Endothelial cell of umbilical vein (primary cell): Measurements from ENCODE around the gene DGKI. TPM values are rescaled to one million over a fixed set of nuclear protein-coding genes. Genes with fewer than 3 reads are reported as not detected.

Experiments used
- BruUV-seq: library from RNA; stranded (reverse); fragments of 400-500 nt; replicated peaks from 2 replicates; lab custom pipeline; 2021; lab: Mats Ljungman, UMichigan
- CTCF ChIA-PET: fragments of 300-600, 350-600 bp; sonication (Branson Sonifier 250); formaldehyde crosslinking; loops from one replicate; lab custom pipeline; 2021; ENCODE audit warnings: antibody characterized with exemption, inconsistent platforms; lab: Charles Lee
- POLR2A ChIA-PET: fragments of 300-600, 350-600 bp; sonication (Branson Sonifier 250); formaldehyde crosslinking; loops from one replicate; lab custom pipeline; 2021; ENCODE audit warnings: antibody characterized with exemption, inconsistent platforms; lab: Charles Lee
- DNase-seq: peaks from one replicate; pipeline ENCODE4 v3.0.0-alpha.2; 2011; ENCODE audit warnings: low read depth, low spot score
- FAIRE-seq: peaks from 2 replicates; lab custom pipeline; 2011; peaks lifted over from hg19 to GRCh38; lab: Jason Lieb, UNC
- H2AFZ ChIP-seq: 2 replicates; pipeline ENCODE4 v1.6.0; 2012; ENCODE audit warnings: low read depth, low read length, control low read depth, inconsistent platforms
- H3K27ac ChIP-seq: 2 replicates; pipeline ENCODE4 v1.5.1; 2011; ENCODE audit warnings: low read depth, mild to moderate bottlenecking, control low read depth, low read length, moderate library complexity; ENCODE audit not compliant: insufficient read depth
- H3K27me3 ChIP-seq, 2 experiments: 2 replicates each; pipeline versions ENCODE4 v1.6.0 to v1.6.1; 2011; ENCODE audit warnings: low read length in 2 of 2, mixed read lengths in 1 of 2; ENCODE audit not compliant: control insufficient read depth in 2 of 2, insufficient read depth in 2 of 2
- H3K36me3 ChIP-seq, 2 experiments: 2 replicates in 1 of 2; 3 replicates in 1 of 2; pipeline ENCODE4 v1.5.1; 2011; ENCODE audit warnings: low read length in 2 of 2, mild to moderate bottlenecking in 1 of 2, moderate library complexity in 1 of 2; ENCODE audit not compliant: control insufficient read depth in 2 of 2, insufficient read depth in 2 of 2; ENCODE audit errors: extremely low read depth in 1 of 2
- H3K4me1 ChIP-seq: 3 replicates; pipeline ENCODE4 v1.5.1; 2011; ENCODE audit warnings: mild to moderate bottlenecking, low read length; ENCODE audit not compliant: control insufficient read depth, insufficient read depth; ENCODE audit errors: extremely low read depth
- H3K4me2 ChIP-seq: 2 replicates; pipeline ENCODE4 v1.6.1; 2011; ENCODE audit warnings: low read length, control low read depth, mixed read lengths; ENCODE audit not compliant: insufficient read depth
- H3K4me3 ChIP-seq, 3 experiments: fragments of 200-600 bp in 1 of 3; sonication (generic), shearing (Covaris generic) in 1 of 3; replicated peaks in 1 of 3; 2 replicates each; pipeline ENCODE4 v1.5.1; 2011 to 2016; ENCODE audit warnings: control low read depth in 3 of 3, low read length in 3 of 3, mild to moderate bottlenecking in 2 of 3, inconsistent platforms in 1 of 3, low read depth in 1 of 3, moderate library complexity in 1 of 3; ENCODE audit not compliant: insufficient read depth in 1 of 3
- H3K79me2 ChIP-seq: 2 replicates; pipeline ENCODE4 v1.6.0; 2012; ENCODE audit warnings: low read length, inconsistent platforms; ENCODE audit not compliant: control insufficient read depth, insufficient read depth
- H3K9ac ChIP-seq: replicated peaks from 2 replicates; pipeline ENCODE3; 2011; ENCODE audit warnings: low read length, control low read depth; ENCODE audit not compliant: insufficient read depth; ENCODE audit errors: extremely low read depth
- H3K9me1 ChIP-seq: replicated peaks from 3 replicates; pipeline ENCODE4 v1.6.0; 2011; ENCODE audit warnings: mild to moderate bottlenecking, low read length; ENCODE audit not compliant: control insufficient read depth, insufficient read depth; ENCODE audit errors: extremely low read depth
- H3K9me3 ChIP-seq: replicated peaks from 2 replicates; pipeline ENCODE4 v1.5.1; 2012; ENCODE audit warnings: low read length, inconsistent platforms; ENCODE audit not compliant: control insufficient read depth, insufficient read depth
- H4K20me1 ChIP-seq: replicated peaks from 2 replicates; pipeline ENCODE3; 2011; ENCODE audit warnings: mild to moderate bottlenecking, low read length; ENCODE audit not compliant: control insufficient read depth, insufficient read depth; ENCODE audit errors: extremely low read depth
- EZH2 ChIP-seq: IDR thresholded peaks from 2 replicates; pipeline ENCODE4 v1.6.1; 2012; ENCODE audit warnings: borderline replicate concordance, low read depth, mild to moderate bottlenecking, moderate library complexity, low read length, inconsistent platforms; ENCODE audit not compliant: severe bottlenecking
- FOS ChIP-seq: IDR thresholded peaks from 2 replicates; pipeline ENCODE4 v1.6.1; 2011; ENCODE audit warnings: mild to moderate bottlenecking, low read length, moderate library complexity, borderline replicate concordance; ENCODE audit not compliant: insufficient read depth
- GATA2 ChIP-seq: IDR thresholded peaks from 2 replicates; pipeline ENCODE4 v1.7.0; 2011; ENCODE audit warnings: low read depth, mild to moderate bottlenecking, moderate library complexity, mixed read lengths, low read length; ENCODE audit not compliant: insufficient read length, insufficient read depth
- JUN ChIP-seq: IDR thresholded peaks from 2 replicates; pipeline ENCODE4 v1.6.1; 2011; ENCODE audit warnings: borderline replicate concordance, low read depth; ENCODE audit not compliant: insufficient read length, insufficient read depth
- MYC ChIP-seq: IDR thresholded peaks from one replicate; pipeline ENCODE4 v1.6.1; 2011; ENCODE audit warnings: mild to moderate bottlenecking, low read depth, low read length
- POLR2A ChIP-seq: IDR thresholded peaks from 2 replicates; pipeline ENCODE4 v1.6.1; 2012; ENCODE audit warnings: low read depth, mild to moderate bottlenecking, control low read depth, low read length
- POLR2AphosphoS5 ChIP-seq: IDR thresholded peaks from 2 replicates; pipeline ENCODE4 v1.6.1; 2012; ENCODE audit warnings: low read depth, mild to moderate bottlenecking, control low read depth, low read length, moderate library complexity; ENCODE audit not compliant: insufficient read depth
- dilution Hi-C: fragments of 300-500 bp; cut with MboI; formaldehyde crosslinking; loops from one replicate; pipeline ENCODE4 v1.15.0; 2019; ENCODE audit warnings: low sequenced_read_pairs; ENCODE audit not compliant: extremely low pct_ligation_motif_present
- intact Hi-C: fragments of 100-400 bp; cut with micrococcal nuclease; formaldehyde crosslinking; loops from one replicate; pipeline ENCODE4 v1.10.0; 2022
- polyA plus RNA-seq, 4 experiments: library from polyadenylated mRNA; depleted of rRNA in 3 of 4; stranded (reverse) in 3 of 4; unstranded in 1 of 4; fragments of >200 nt; gene quantifications; 2 replicates each; pipeline versions ENCODE4 v1.2.1 to v1.2.3, GENCODE V29; 2011 to 2012; ENCODE audit warnings: missing spikeins in 1 of 4
- total RNA-seq: library from RNA; stranded (reverse); gene quantifications from 2 replicates; pipeline ENCODE4 v1.2.3, GENCODE V29; 2021
- TF ChIP-seq, protein P1 (sequence below), 2 donors: IDR thresholded peaks; 1 replicate in 1 of 2; 2 replicates in 1 of 2; pipeline ENCODE4 v1.5.1; 2011; ENCODE audit warnings: low read length in 2 of 2, mild to moderate bottlenecking in 2 of 2, moderate library complexity in 2 of 2, control low read depth in 1 of 2, inconsistent platforms in 1 of 2, low read depth in 1 of 2; ENCODE audit not compliant: insufficient read depth in 1 of 2; ENCODE audit errors: extremely low read depth in 1 of 2
- TF ChIP-seq, protein P2 (sequence below): IDR thresholded peaks from 2 replicates; pipeline ENCODE4 v1.6.1; 2011; ENCODE audit not compliant: insufficient read depth, insufficient read length

Gene DGKI
- total and polyA plus RNA-seq, 2 donors (not counting 3 experiments of a cell fraction or from before 2014, with no cell fraction given), result 0.11 to 0.51 TPM

DNA sequence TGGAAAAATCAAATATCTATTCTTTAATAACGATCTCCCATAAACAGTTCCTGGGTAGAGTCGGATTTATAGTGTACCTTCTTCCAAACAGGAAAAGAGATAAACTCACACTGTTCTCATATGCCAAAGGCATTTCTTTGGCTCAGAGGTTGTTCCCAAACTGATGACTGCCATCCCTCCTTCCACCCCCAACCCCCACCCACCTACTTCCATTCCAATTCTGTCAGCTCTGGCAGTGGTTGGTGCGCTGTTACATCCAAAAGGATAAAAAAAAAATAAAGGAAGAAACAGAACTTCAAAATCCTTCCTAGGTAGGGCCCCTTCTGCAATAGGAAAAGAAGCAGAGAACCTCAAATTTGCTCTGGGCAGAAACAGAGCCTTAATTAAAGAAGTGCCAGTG is 104.7 kb downstream of the DGKI start:
- H3K36me3 ChIP-seq, result no peaks in the 10 kb centered on the region
- ChIA-PET CTCF (interaction anchor here (0.7 kb wide), 1 partner anchor 9 kb away, joined by 3 read pairs; no protein-coding TSS in a partner anchor), POLR2A (no interaction called here)
- H3K9ac ChIP-seq, result no peak overlapping the region
- no peak overlapping the region for H3K4me3 ChIP-seq
- no peaks in the 10 kb centered on the region for H3K9me3 ChIP-seq
- DNase-seq, result no peak
- H3K27ac ChIP-seq, result no peak overlapping the region
- H3K9me1 ChIP-seq, result no peaks in the 10 kb centered on the region
- no peaks in the 10 kb centered on the region for H3K27me3 ChIP-seq
- H3K4me1 ChIP-seq, result no peaks in the 10 kb centered on the region
- dilution Hi-C loops (no loop called here), intact Hi-C loops (no loop called here)
- H4K20me1 ChIP-seq, result no peaks in the 10 kb centered on the region
- no peak overlapping the region for H2AFZ ChIP-seq
- BruUV-seq, result no TSS peak
- TF ChIP-seq FOS (no peak), JUN (no peak)
- FAIRE-seq, result no peak
- no peak overlapping the region for H3K4me2 ChIP-seq
- no peaks in the 10 kb centered on the region for H3K79me2 ChIP-seq

DNA sequence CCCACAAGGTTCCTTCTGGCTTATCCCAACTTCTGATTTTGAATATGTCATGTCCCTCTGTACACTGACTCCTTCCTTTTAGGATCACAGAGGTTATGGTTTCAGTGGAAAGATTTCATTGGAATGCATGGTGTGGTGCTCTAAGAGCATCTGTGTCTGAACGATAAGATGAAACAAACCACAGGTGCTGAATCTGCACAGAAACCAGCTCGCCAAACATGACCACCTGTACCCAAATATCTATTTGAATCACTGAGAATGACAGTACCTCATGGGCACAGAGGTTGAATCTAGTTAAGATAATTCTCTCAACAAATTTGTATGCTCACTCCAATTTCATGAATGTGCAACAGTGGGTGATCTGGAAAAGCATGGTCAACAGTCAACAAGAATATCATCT is 105.3 kb downstream of the DGKI start:
- Histone ChIP-seq H3K36me3 (no peaks in the 10 kb centered on the region), H3K27me3 (no peaks in the 10 kb centered on the region), H4K20me1 (no peaks in the 10 kb centered on the region), H3K4me3 (no peak overlapping the region), H2AFZ (no peak overlapping the region), H3K27ac (no peak overlapping the region), H3K4me1 (no peaks in the 10 kb centered on the region), H3K9ac (no peak overlapping the region), H3K79me2 (no peaks in the 10 kb centered on the region), H3K4me2 (no peak overlapping the region), H3K9me3 (no peaks in the 10 kb centered on the region), H3K9me1 (no peaks in the 10 kb centered on the region)
- TF ChIP-seq GATA2 (no peak), POLR2A (no peak), JUN (no peak), POLR2AphosphoS5 (no peak), FOS (no peak), EZH2 (no peak), MYC (no peak)
- TF ChIP-seq, protein P1, sequence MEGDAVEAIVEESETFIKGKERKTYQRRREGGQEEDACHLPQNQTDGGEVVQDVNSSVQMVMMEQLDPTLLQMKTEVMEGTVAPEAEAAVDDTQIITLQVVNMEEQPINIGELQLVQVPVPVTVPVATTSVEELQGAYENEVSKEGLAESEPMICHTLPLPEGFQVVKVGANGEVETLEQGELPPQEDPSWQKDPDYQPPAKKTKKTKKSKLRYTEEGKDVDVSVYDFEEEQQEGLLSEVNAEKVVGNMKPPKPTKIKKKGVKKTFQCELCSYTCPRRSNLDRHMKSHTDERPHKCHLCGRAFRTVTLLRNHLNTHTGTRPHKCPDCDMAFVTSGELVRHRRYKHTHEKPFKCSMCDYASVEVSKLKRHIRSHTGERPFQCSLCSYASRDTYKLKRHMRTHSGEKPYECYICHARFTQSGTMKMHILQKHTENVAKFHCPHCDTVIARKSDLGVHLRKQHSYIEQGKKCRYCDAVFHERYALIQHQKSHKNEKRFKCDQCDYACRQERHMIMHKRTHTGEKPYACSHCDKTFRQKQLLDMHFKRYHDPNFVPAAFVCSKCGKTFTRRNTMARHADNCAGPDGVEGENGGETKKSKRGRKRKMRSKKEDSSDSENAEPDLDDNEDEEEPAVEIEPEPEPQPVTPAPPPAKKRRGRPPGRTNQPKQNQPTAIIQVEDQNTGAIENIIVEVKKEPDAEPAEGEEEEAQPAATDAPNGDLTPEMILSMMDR (IDR thresholded peaks at IDR 0.05; ENCODE audit: extremely low read depth in 1 of 2, insufficient read depth in 1 of 2, low read depth in 1 of 2, low read length in 2 of 2), result no peak
- TF ChIP-seq, protein P2, sequence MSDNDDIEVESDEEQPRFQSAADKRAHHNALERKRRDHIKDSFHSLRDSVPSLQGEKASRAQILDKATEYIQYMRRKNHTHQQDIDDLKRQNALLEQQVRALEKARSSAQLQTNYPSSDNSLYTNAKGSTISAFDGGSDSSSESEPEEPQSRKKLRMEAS, result no peak
- dilution Hi-C loops (no loop called here), intact Hi-C loops (no loop called here)
- ChIA-PET POLR2A (no interaction called here), CTCF (no interaction called here)
- DNase-seq (no peak), FAIRE-seq (no peak)
- no TSS peak for BruUV-seq
